ENCODE measurements around the gene DPYD.
A peak's percentile ranks its signal among the peaks of the same experiment; 100 is the strongest.

DPYD gene

DNA sequence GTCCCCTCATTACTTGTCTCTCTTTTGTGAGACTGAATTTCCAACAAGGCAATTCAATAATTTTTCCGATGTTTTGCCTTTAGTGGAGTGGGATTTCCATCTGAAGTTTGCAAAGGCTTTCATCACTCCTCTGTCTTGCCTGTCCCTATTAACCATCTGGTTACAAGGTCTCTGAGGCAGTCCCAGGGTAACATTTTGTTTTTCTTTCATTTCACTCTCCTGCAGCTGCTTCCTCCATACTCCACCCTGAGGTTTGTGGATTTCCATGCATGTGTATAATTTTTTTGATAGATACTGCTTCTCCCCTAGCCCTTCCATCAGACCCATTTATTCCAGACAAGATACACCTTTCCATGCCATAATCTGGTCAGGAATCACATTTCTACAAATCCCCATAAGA, 832.4 kb downstream of the DPYD start:
- no peak for DNase-seq (ENCODE audit: low read depth)

DNA sequence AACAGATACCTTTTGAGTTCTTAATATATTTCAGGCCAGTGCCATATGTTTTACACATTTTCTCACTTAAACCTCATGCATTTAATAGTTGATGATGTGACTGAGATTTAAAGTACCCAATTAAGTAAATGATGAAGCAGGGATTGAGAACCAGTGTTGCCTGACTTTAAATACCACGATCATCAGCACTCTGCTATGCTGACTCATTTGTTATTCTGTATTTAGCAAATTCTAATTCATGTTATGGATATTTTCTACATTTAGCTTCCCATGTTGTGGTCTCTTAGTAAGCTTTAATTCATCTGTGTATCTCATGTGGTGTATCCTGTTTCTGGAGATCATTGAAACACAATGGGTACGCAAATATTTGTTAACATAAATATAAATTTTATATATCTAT, 836.3 kb downstream of the DPYD start:
- DNase-seq (ENCODE audit: low read depth), result no peak

DNA sequence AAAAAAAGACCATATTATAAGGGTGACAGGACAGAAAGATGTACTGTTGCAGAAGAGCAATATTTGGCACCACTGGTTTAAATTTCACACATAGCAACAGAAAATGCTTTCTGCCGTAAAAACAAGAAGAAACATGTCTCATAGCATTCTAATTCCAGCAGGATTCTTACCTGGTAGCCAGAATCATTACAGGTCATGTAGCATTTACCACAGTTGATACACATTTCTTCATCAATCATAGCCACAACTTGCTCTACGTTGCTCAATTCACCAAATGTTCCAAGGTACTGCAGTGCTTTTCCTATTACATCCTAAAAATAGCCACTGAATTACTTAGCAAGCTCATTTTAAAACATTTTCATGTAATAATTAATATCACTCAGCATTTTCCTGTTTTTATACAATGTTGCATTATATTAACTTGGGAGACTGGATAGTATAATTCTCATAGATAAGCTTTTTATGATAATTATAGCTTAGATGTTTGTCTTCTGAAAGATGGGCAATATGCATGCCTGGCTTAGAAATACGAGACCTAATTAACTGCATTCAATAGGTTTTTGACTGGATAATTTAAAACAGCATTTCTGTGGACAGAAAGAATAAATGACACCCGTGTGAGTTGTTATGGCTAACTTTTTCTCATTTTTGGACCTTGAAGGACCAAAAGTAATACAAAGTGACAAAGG, 838.5 kb downstream of the DPYD start:
- no peak for DNase-seq (ENCODE audit: low read depth)

DNA sequence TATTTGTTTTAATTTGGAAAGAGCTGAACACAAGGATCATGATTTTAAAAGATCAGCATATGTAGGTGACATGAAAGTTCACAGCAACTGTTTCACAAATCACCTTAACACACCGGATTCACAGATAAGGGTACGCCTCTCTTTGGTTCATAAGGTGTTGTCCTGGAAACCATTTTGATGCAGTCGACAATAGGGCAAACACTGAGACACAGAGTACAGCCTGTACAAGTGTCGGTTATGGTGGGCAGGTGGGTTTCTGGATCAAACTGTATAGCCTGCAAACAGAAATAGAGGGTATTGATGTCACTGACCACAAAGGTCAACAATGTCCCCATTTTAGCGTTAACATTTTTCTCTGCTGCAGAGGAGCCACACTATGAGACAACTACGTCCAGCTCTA, 842.0 kb downstream of the DPYD start:
- no peak for DNase-seq (ENCODE audit: low read depth)

DNA sequence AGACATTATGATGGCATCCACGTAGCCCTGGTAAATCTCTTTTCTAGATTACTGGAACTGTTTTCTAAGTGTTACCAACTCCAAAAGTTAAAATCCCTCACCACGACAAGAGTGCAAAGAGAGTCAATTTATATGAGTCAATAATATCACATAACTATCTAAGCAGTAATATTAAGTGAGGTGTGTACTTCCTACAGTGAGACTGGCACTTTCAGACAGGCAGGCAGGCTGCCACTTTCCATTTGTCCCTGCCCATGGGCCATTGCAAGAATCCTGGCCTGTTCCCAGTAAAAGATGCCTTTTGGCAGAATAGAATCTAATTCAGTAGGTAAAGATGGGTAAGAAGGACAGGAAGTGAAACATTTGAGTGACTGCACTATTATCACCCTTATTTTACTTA, 843.6 kb downstream of the DPYD start:
- no peak for DNase-seq (ENCODE audit: low read depth)

DNA sequence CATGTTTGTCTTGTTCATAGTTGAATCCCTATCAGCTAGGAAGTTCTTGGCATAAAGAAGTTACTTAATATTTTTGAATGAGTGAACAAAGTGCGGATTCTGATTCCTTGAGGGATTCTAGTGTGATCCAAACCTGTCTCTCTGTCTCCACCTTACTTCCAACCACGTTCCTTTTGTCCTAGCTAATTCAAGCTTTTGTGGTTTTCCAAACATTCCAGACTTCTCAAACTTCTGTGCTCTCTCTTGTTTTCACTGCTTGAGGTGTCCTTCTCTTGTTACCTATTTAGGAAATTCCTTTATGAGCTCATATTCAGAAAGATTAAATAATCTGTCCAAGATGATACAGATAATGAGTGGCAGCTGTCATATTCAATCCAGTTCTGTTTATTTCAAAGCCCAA, 846.1 kb downstream of the DPYD start:
- DNase-seq (ENCODE audit: low read depth), result no peak

DNA sequence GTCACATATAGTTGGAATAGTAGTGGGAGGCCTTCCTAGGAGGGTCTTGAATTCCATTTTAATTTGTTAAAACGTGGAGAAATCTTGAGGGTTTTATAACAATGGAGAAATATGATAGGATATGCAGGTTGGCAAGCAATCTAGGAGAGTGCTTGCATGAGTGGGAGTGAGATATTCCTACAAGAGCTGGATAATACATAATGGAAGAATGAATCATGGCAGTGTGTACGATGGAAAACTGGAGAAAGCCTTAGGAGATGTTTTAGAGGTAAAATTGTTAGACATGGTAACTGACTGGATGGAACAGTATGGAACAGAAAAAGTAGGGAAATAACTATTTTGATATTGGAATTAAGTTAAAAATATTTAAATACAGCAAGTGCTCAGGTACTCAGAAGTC, 846.9 kb downstream of the DPYD start:
- DNase-seq (ENCODE audit: low read depth), result no peak

DNA sequence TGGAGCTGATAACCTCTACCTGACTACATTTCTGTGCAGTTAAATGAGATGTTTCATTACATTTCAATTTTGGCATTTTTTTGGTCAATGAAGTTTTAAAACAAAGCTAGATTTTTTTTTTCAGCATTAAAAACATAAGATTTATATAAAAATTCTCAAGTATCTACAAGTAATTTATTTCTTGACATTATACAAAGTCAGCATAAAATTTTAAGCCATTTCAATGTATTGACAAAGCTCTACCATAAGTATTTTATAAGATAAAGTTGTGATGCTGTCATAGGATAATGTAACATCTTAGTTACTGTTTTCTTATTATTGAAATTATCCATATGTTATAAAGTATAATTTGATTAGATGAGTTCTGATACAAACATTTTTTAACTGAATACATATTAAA, 847.7 kb downstream of the DPYD start:
- DNase-seq (ENCODE audit: low read depth), result no peak

DNA sequence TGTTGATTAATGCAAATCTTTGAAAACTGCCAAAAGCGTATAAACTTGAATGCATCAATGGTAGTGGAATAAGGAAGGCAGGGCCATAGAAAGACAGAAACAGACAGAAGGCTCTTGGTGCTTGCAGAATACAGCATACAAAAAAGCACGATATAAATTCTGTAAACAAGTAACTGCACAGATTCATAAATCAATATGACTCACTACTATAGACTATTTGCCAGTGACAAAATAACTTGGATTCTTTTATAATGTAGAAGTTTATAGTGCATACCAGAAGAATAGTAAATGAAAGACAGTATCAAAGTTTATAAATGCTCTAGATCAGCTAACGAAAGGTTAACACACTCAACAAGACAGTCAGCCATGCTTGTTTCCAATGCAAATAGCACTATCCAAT, 849.7 kb downstream of the DPYD start:
- no peak for DNase-seq (ENCODE audit: low read depth)

DNA sequence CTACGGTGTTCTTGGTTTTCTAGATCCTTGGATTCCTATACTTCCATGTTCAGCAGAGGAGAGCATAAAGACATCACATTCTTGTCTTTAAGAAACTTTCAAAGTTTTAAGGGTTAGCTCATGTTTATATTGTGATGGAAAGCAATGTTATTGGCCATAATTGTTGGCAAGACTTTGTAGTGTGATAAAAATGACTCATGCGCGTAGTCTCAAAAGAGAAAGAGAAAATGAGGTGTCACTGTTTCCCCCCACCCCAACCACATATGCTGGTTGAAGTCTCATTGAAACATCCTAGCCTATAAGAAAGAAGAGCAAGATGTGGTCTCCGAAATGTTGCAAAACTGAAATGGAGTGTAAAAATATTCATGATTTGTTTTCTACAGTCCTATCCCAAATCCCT, 850.5 kb downstream of the DPYD start:
- no peak for DNase-seq (ENCODE audit: low read depth)

DNA sequence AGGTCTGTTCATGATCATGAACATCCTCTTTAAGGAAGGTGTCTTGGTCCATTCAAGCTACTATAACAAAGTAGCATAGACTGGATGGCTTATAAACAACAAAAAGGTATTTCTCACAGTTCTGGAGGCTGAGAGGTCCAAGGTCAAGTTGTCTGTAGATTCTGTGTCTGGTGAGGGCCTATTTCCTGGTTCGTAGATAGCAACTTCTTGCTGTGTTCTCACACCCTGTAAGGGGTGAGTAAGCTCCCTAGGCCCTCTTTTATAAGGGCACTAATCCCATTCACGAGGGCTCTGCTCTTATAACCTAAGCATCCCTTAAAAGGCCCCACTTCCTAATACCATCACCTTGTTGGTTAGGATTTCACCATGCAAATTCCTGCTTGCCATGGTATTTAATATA, 851.5 kb downstream of the DPYD start:
- DNase-seq (ENCODE audit: low read depth), result no peak

DNA sequence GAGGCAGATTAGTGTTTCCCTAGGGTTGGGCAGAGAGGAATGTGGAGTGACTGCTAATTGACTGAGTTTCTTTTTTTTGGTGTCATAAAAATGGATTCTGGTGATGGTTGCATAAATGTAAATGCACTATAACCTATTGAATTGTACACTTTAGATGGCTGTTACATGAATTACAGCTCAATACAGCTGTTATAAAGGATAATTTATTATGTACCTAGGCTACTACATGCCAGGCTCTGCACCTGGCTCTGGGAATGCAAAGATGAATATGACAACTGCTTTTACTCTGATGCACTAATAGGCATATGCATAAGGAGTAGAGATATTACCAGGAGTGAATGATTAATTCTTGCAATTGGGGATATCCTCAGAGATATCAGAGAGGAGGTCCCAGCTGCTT, 854.0 kb downstream of the DPYD start:
- no peak for DNase-seq (ENCODE audit: low read depth)

DNA sequence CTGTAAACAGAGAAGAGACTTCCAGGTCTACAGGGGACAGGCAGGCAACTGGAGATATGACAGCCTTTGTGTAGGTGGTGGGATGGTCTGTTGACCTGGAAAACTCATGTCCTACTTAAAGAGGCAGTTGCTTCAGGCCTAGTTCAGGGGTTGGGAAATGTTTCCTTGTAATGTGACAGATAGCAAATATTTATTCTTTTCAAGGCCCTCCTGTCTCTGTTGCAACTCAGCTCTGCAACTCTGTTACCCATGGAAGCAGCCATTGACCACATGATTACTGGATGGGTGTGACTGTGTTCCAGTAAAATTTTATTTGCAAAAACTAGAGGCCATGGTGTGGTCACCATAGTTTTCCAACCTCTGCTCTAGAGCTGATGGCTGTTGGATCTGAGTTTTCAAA, 857.3 kb downstream of the DPYD start:
- no peak for DNase-seq (ENCODE audit: low read depth)

DNA sequence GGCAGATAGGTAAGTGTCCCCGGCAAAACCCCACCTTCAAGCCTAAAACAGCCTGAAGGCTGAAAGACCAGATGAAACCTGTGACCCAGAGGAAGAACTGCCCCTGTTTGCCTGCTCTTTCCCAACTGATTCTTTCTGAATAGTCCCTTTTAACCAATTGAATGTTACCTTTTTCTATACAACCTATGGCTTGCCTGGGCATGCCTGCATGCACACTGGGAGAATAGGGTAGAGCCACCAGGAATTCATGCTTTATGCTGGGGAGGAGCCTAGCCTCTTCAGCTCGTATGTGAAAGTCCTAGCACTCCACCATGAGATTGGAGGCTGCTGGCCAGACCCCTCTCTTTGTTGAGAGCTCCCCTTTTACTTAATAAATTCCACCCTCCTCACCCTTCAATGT, 859.2 kb downstream of the DPYD start:
- DNase-seq (ENCODE audit: low read depth), result no peak

DNA sequence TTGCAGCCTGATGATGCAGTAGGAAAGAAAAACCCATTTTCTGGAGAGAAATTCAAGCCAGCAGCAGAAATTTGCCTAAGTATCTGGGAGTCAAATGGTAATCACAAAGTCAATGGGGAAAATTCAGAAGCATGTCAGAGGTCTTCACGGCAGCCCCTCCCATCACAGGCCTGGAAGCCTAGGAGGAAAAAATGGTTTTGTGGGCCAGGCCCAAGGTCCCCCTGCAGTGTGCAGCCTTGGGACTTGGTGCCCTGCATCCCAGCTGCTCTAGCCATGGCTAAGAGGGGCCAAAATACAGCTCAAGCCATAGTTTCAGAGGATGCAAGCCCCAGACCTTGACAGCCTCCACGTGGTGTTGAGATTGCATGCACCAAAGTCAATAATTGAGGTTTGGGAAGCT, 864.4 kb downstream of the DPYD start:
- DNase-seq (ENCODE audit: low read depth), result no peak

DNA sequence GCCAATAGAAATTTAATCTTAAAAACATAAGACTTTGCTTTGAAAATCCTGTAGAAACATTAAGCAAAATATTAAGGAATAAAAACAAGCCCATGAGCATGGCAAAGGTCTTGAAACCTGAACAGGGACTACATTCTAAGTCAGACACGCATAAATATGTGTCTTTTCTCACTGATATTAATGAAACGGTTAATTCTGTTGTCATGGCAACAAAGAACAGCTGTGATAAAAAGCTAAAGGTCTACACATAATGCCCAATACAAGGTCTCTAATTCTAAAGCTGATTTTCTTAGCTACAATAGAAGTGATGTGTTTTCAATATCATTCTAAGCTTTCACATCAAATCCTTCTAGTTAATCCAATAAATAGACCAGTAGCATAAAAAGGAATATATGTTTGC, 867.6 kb downstream of the DPYD start:
- DNase-seq (ENCODE audit: low read depth), result no peak

DNA sequence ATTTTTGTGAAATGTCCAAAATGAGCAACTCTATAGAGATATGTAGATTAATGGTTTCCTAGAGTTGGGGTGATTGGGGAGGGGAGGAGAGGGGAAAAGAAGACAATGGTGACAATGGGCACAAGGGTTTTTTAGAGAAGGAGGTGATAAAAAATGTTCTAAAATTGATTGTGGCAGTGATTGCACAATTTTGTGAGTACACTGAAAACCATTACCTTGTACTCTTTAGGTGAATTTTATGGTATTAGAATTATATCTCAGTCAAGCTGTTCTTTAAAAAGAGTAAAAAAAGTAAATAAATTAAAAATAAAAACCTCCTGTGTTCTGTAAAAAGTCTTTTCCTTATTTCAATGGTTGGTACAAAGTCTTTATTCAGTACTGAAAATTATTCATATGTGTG, 869.0 kb downstream of the DPYD start:
- DNase-seq (ENCODE audit: low read depth), result no peak

DNA sequence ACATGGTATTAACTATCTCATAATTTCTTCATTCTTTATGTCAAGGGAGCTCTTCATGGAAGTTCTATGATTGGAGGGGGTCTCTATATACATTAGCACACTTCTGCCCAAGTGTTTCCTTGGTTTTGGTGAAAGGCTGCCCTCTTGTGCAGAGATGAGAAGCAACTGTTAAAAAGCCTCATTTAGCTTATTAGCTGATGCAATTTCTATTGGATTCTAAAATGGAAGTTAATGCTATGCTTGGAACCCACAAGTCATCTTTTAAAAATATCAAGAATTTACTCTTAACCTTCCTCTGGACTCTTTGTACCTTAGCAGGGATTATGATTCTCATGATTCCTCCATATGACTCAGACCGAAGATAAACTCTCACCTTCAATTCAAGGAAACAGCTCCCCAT, 870.3 kb downstream of the DPYD start:
- peak; percentile 58 for DNase-seq (ENCODE audit: low read depth)

DNA sequence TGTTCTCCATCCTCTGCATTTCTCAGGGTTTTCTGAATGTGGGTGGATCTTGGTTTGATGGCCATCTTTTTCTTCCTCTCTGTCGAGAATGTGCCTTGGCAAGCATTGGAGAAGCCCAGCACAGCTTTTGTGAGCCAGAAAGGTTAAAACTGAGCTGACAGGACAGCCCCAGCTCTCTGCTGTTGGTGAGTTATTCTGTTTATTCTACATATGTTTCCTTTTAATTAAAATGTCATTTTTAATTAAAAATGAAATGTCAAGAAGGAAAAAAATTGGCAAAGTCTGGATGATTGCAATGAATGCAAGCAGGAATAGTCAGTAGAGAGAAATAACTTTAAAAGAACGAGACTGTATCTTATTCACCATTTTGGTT, 873.4 kb downstream of the DPYD start:
- DNase-seq (ENCODE audit: low read depth), result no peak

DNA sequence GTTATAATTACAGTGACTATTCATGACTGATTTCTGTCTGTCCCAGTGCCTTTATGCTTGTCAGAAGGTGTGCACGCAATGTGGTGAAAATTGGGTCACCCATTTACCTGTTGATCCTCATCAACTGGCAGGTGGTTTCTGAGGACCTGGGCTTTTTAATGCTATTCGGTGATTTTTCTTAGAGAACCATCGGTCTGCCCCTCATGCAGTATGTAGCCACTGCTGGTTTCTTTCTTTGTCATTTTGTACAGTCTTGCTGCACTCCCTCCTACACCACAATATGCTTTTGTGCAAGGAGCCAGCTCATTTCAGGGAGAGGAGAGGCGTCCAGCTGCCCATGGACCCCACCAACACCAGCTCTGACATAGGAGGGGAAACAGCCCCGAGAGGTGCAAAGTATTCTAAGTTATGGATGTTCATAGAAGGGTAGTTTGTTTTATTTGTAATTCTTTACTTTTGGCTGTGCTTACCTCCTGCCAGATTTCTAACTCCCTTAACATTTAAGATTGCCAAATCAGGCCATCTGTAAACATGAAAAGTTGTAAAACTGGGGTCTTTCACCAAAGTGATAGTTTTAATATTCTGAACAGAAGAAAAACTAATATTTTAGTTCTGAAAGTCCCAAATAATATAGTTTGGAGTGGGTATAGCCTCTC, 873.9 kb downstream of the DPYD start:
- no peak for DNase-seq (ENCODE audit: low read depth)

DNA sequence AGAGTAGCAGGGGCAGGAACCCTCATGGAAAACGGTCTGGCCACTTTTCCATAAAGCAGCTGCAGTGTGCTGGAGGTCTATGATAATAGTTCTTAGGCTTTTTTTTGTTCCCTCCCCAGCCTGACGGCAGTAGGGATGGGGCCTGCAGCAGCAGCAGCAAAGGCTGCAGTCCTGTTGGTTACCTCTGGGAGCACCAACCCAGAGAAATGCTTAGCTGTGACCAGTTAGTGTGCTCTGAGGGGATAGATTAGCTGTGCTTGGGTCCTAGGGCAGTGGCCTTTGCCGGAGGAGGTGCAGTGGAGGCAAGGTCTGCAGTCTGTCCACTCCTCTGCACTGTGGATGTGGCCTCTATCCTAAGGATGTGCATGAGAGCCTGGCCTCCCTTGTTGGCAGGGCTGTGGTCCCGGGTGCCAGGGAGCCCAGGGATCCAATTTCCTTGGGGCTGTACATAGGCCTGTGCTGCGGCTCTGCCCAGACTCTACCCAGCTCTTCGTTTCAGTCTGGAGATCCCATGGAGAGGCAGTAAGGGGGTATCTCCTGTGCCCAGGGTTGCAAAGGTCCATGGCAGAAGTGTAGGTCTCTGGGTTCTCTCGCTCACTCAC, 876.6 kb downstream of the DPYD start:
- no peak for DNase-seq (ENCODE audit: low read depth)

DNA sequence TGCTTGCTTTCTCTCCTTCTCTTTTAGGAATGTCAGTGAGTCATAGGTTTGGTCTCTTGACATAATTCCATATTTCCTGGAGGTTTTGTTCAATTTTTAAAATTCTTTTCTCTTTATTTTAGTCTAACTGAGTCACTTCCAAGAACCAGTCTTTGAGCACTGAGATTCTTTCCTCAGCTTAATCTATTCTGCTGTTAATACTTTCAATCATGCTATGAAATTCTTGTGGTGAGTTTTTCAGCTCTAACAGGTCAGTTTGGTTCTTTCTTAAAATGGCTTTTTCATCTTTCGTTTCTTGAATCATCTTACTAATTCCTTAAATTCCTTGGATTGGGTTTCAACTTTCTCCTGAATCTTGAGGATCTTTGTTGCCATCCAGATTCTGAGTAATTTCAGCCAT, 878.3 kb downstream of the DPYD start:
- DNase-seq (ENCODE audit: low read depth), result peak; percentile 50

DNA sequence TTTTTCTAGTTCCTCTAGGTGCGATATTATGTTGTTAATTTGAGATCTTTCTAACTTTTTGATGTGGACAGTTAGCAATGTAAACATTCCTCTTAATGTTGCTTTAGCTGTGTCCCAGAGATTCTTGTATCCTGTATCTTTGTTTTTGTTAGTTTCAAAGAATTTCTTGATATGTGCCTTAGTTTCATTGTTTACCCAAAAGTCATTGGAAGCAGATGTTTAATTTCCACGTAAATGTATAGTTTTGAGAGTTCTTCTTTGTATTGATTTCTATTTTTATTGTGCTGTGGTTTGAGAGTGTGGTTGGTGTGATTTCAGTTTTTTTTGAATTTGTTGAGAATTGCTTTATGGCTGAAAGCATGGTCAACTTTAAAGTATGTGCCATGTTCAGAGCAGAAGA, 879.8 kb downstream of the DPYD start:
- no peak for DNase-seq (ENCODE audit: low read depth)

DNA sequence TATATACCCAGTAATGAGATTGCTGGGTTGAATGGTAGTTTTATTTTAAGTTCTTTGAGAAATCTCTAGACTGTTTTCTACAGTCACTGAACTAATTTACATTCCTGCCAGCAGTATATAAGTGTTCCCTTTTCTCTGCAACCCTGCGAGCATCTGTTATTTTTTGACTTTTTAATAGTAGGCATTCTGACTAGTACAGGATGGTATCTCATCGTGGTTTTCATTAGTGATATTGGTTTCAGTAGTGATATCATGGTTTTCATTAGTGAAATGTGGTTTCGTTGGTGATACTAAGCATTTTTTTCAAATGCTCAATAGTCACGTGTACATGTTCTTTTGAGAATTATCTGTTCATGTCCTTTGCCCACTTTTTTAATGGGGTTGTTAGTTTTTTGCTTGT, 882.4 kb downstream of the DPYD start:
- no peak for DNase-seq (ENCODE audit: low read depth)

Data from HS-27A (cell line).